Activated CD4-positive, alpha-beta T cell treated with anti-CD3 and anti-CD28 coated beads for 1 hour (primary cell): Measurements from ENCODE around the gene GIPC3.
"Not testable (repeated sequence)": the region's sequence is repeated elsewhere in the genome, so short reads cannot be mapped to it uniquely, and the experiment has no call there.

Experiments used
- DNase-seq: peaks from one replicate; pipeline ENCODE4 v3.0.0-alpha.2; 2020

The GIPC3 gene

GRCh38 chr19:3620145-3620816 is 35.0 kb downstream of the GIPC3 start:
- DNase-seq = no peak

GRCh38 chr19:3620817-3621547 is 35.7 kb downstream of the GIPC3 start:
- DNase-seq = no peak

GRCh38 chr19:3621689-3622088 is 36.4 kb downstream of the GIPC3 start:
- DNase-seq = no peak

- no peak for DNase-seq
Measured at GRCh38 chr19:3622224-3622623, 36.9 kb downstream of the GIPC3 start.

GRCh38 chr19:3623716-3624115 is 38.4 kb downstream of the GIPC3 start:
- DNase-seq = no peak

GRCh38 chr19:3625996-3626472 is 40.8 kb downstream of the GIPC3 start:
- DNase-seq = no peak

GRCh38 chr19:3626473-3627350 is 41.4 kb downstream of the GIPC3 start, which contains the start of gene CACTIN:
Gene CACTIN (minus strand): TSS chr19:3626790. CDS start chr19:3626762, 28 bp downstream.
- peak; percentile 97 for DNase-seq

GRCh38 chr19:3627351-3627723 is 42.1 kb downstream of the GIPC3 start:
- DNase-seq = no peak

- DNase-seq = not testable (repeated sequence)
Measured at GRCh38 chr19:3628766-3629165, 43.5 kb downstream of the GIPC3 start.

- no peak for DNase-seq
Measured at GRCh38 chr19:3631053-3631861, 46.0 kb downstream of the GIPC3 start.

- no peak for DNase-seq
Measured at GRCh38 chr19:3632098-3632497, 46.8 kb downstream of the GIPC3 start.

- no peak for DNase-seq
Measured at GRCh38 chr19:3632739-3633558, 47.7 kb downstream of the GIPC3 start.

- no peak for DNase-seq
Measured at GRCh38 chr19:3633559-3633988, 48.3 kb downstream of the GIPC3 start.

- DNase-seq = no peak
Measured at GRCh38 chr19:3634496-3635045, 49.3 kb downstream of the GIPC3 start.

GRCh38 chr19:3636506-3636905 is 51.2 kb downstream of the GIPC3 start:
- no peak for DNase-seq

GRCh38 chr19:3636962-3637361 is 51.7 kb downstream of the GIPC3 start:
- no peak for DNase-seq

GRCh38 chr19:3637621-3638020 is 52.3 kb downstream of the GIPC3 start:
- no peak for DNase-seq

GRCh38 chr19:3638208-3639193 is 53.2 kb downstream of the GIPC3 start:
- no peak for DNase-seq

GRCh38 chr19:3639479-3639878 is 54.2 kb downstream of the GIPC3 start:
- no peak for DNase-seq
